K562 (cell line): ENCODE measurements around the gene GLDC.

Source experiments
- ETV6 ChIP-seq, 3 experiments: fragments of 150-350 bp in 1 of 3; sonication (generic) in 1 of 3; formaldehyde crosslinking in 1 of 3; IDR thresholded peaks; 2 replicates each; pipeline versions ENCODE4 v1.6.1 to v1.8.0; 2014 to 2022; ENCODE audit warnings: borderline replicate concordance in 2 of 3, low read depth in 2 of 3, antibody characterized with exemption in 1 of 3, low read length in 1 of 3, mild to moderate bottlenecking in 1 of 3, missing genetic modification reagents in 1 of 3
- KLF1 ChIP-seq: fragments of 450-650 bp; IDR thresholded peaks from 2 replicates; pipeline ENCODE4 v1.6.1; 2016; ENCODE audit warnings: missing genetic modification characterization, missing compliant biosample characterization
- MAZ ChIP-seq, 2 experiments: fragments of 450-650 bp in 1 of 2; sonication (generic) in 1 of 2; formaldehyde crosslinking; IDR thresholded peaks in 1 of 2; conservative IDR thresholded peaks in 1 of 2; 2 replicates each; pipeline versions ENCODE4 v1.4.0 to v1.5.0; 2020; ENCODE audit warnings: mild to moderate bottlenecking in 1 of 2, missing genetic modification reagents in 1 of 2
- MEF2D ChIP-seq: conservative IDR thresholded peaks from 2 replicates; pipeline ENCODE4 v1.6.1; 2016; ENCODE audit warnings: low read depth, missing genetic modification characterization, missing compliant biosample characterization
- NR4A1 ChIP-seq, 2 experiments: fragments of 250-450 bp in 1 of 2; fragments of 450-650 bp in 1 of 2; sonication (Bioruptor Pico) in 1 of 2; IDR thresholded peaks; 2 replicates each; pipeline versions ENCODE4 v1.4.0 to v1.6.1; 2016 to 2020; ENCODE audit warnings: mild to moderate bottlenecking in 2 of 2, missing compliant biosample characterization in 1 of 2, missing genetic modification characterization in 1 of 2, moderate library complexity in 1 of 2
- POLR2A ChIP-seq: fragments of 450-650 bp; conservative IDR thresholded peaks from 2 replicates; pipeline ENCODE4 v1.6.1; 2016
- TBP ChIP-seq: optimal IDR thresholded peaks from 2 replicates; pipeline ENCODE3; 2011; ENCODE audit warnings: low read depth, low read length, improper control_type of control experiment
- TCF7L2 ChIP-seq: fragments of 150-350 bp; IDR thresholded peaks from 2 replicates; pipeline ENCODE4 v1.6.1; 2016; ENCODE audit warnings: low read depth, mild to moderate bottlenecking, low read length, moderate library complexity
- ZNF224 ChIP-seq: sonication (generic); formaldehyde crosslinking; IDR thresholded peaks from 2 replicates; pipeline ENCODE4 v1.8.0; 2022; ENCODE audit warnings: mild to moderate bottlenecking, missing genetic modification reagents
- TF ChIP-seq, protein P1 (sequence below), 2 experiments: fragments of 450-650 bp in 1 of 2; sonication (generic) in 1 of 2; formaldehyde crosslinking in 1 of 2; IDR thresholded peaks in 1 of 2; conservative IDR thresholded peaks in 1 of 2; 2 replicates each; pipeline versions ENCODE4 v1.6.1 to v1.8.1; 2016 to 2023; ENCODE audit warnings: mild to moderate bottlenecking in 2 of 2, moderate library complexity in 2 of 2, inconsistent platforms in 1 of 2, missing genetic modification reagents in 1 of 2

GRCh38 chr9:6549106-6549800 is 96.3 kb downstream of the GLDC start:
- TF ChIP-seq KLF1 (tag), result no peak
- no peak for TF ChIP-seq POLR2A
- TF ChIP-seq TCF7L2, result no peak
- no peak for TF ChIP-seq ZNF224 (CRISPR knock-in tag)
- no peak for TF ChIP-seq ETV6 (IDR thresholded peaks at IDR 0.05; ENCODE audit: borderline replicate concordance in 1 of 2, low read depth in 2 of 2, low read length in 1 of 2)
- no peak for TF ChIP-seq ETV6 (CRISPR knock-in tag; IDR thresholded peaks at IDR 0.05; ENCODE audit: borderline replicate concordance)
- no peak for TF ChIP-seq TBP
- no peak for TF ChIP-seq MAZ (CRISPR knock-in tag; conservative IDR thresholded peaks at IDR 0.05 in 1 of 2, IDR thresholded peaks at IDR 0.05 in 1 of 2)
- TF ChIP-seq NR4A1 (CRISPR knock-in tag; IDR thresholded peaks at IDR 0.05), result no peak
- TF ChIP-seq NR4A1 (tag; IDR thresholded peaks at IDR 0.05), result no peak
- no peak for TF ChIP-seq MEF2D
- TF ChIP-seq, protein P1, sequence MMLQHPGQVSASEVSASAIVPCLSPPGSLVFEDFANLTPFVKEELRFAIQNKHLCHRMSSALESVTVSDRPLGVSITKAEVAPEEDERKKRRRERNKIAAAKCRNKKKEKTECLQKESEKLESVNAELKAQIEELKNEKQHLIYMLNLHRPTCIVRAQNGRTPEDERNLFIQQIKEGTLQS (IDR thresholded peaks at IDR 0.05), result no peak
- TF ChIP-seq, protein P1 (CRISPR knock-in tag; conservative IDR thresholded peaks at IDR 0.05), result no peak
